ES-I3 (cell line): ENCODE data around the gene BCL10.
A peak's percentile ranks its signal among the peaks of the same experiment; 100 is the strongest.

Source experiments
- H3K36me3 ChIP-seq: 2 replicates; pipeline ENCODE4 v1.6.1; 2013; ENCODE audit warnings: mild to moderate bottlenecking, low read length, control low read depth, moderate library complexity; ENCODE audit not compliant: insufficient read depth
- H3K4me1 ChIP-seq: 2 replicates; pipeline ENCODE4 v1.6.1; 2013; ENCODE audit warnings: mild to moderate bottlenecking, control low read depth, low read length; ENCODE audit not compliant: insufficient read depth
- H3K9ac ChIP-seq: 2 replicates; pipeline ENCODE4 v1.6.1; 2013; ENCODE audit warnings: low read depth, mild to moderate bottlenecking, low read length, moderate library complexity
- H3K9me3 ChIP-seq: 2 replicates; pipeline ENCODE4 v1.6.1; 2013; ENCODE audit warnings: mild to moderate bottlenecking, low read length, moderate library complexity; ENCODE audit not compliant: control insufficient read depth, insufficient read depth

Gene BCL10

GRCh38 chr1:85313888-85314696, 37.7 kb upstream of the BCL10 start:
- Histone ChIP-seq H3K4me1 (peaks cover 3% of the 10 kb centered on the region), H3K9me3 (no peaks in the 10 kb centered on the region), H3K9ac (no peak overlapping the region), H3K36me3 (no peaks in the 10 kb centered on the region)

GRCh38 chr1:85311818-85312217, 35.4 kb upstream of the BCL10 start:
- H3K4me1 ChIP-seq = peaks cover 11% of the 10 kb centered on the region
- H3K9ac ChIP-seq = no peak overlapping the region
- H3K9me3 ChIP-seq = no peaks in the 10 kb centered on the region
- H3K36me3 ChIP-seq = no peaks in the 10 kb centered on the region

- Histone ChIP-seq H3K36me3 (no peaks in the 10 kb centered on the region), H3K9ac (peak overlapping the region; percentile 12; the same call in 1 of the 2 replicates), H3K4me1 (peaks cover 11% of the 10 kb centered on the region), H3K9me3 (no peaks in the 10 kb centered on the region)
Observed at GRCh38 chr1:85308833-85309350, 32.5 kb upstream of the BCL10 start.

- Histone ChIP-seq H3K9me3 (no peaks in the 10 kb centered on the region), H3K9ac (peak overlapping the region; percentile 12), H3K4me1 (peaks cover 11% of the 10 kb centered on the region), H3K36me3 (no peaks in the 10 kb centered on the region)
Observed at GRCh38 chr1:85307987-85308832, 31.8 kb upstream of the BCL10 start.

- Histone ChIP-seq H3K9me3 (no peaks in the 10 kb centered on the region), H3K9ac (no peak overlapping the region), H3K4me1 (peaks cover 11% of the 10 kb centered on the region), H3K36me3 (no peaks in the 10 kb centered on the region)
Observed at GRCh38 chr1:85306236-85306635, 29.8 kb upstream of the BCL10 start.

- Histone ChIP-seq H3K9me3 (no peaks in the 10 kb centered on the region; the same call in 1 of the 2 replicates), H3K4me1 (peaks cover 2% of the 10 kb centered on the region), H3K36me3 (no peaks in the 10 kb centered on the region), H3K9ac (no peak overlapping the region)
Observed at GRCh38 chr1:85303440-85304162, 27.2 kb upstream of the BCL10 start.

- H3K36me3 ChIP-seq = no peaks in the 10 kb centered on the region
- H3K4me1 ChIP-seq = peaks cover 12% of the 10 kb centered on the region
- no peak overlapping the region for H3K9ac ChIP-seq
- no peaks in the 10 kb centered on the region; the same call in 1 of the 2 replicates for H3K9me3 ChIP-seq
Observed at GRCh38 chr1:85300140-85300539, 23.7 kb upstream of the BCL10 start.

- Histone ChIP-seq H3K4me1 (peaks cover 12% of the 10 kb centered on the region), H3K9ac (no peak overlapping the region), H3K36me3 (no peaks in the 10 kb centered on the region), H3K9me3 (no peaks in the 10 kb centered on the region; the same call in 1 of the 2 replicates)
Observed at GRCh38 chr1:85297855-85298629, 21.6 kb upstream of the BCL10 start.

GRCh38 chr1:85297538-85297854, 21.1 kb upstream of the BCL10 start:
- Histone ChIP-seq H3K36me3 (no peaks in the 10 kb centered on the region), H3K9me3 (no peaks in the 10 kb centered on the region; the same call in 1 of the 2 replicates), H3K4me1 (peaks cover 12% of the 10 kb centered on the region), H3K9ac (no peak overlapping the region)

GRCh38 chr1:85296980-85297379, 20.5 kb upstream of the BCL10 start:
- Histone ChIP-seq H3K4me1 (peaks cover 12% of the 10 kb centered on the region), H3K36me3 (no peaks in the 10 kb centered on the region), H3K9me3 (no peaks in the 10 kb centered on the region; the same call in 1 of the 2 replicates), H3K9ac (no peak overlapping the region)

- Histone ChIP-seq H3K9ac (no peak overlapping the region), H3K36me3 (no peaks in the 10 kb centered on the region), H3K4me1 (peaks cover 12% of the 10 kb centered on the region), H3K9me3 (no peaks in the 10 kb centered on the region; the same call in 1 of the 2 replicates)
Observed at GRCh38 chr1:85295654-85296053, 19.2 kb upstream of the BCL10 start.

- Histone ChIP-seq H3K9me3 (no peaks in the 10 kb centered on the region), H3K9ac (no peak overlapping the region), H3K36me3 (no peaks in the 10 kb centered on the region), H3K4me1 (peaks cover 12% of the 10 kb centered on the region)
Observed at GRCh38 chr1:85295006-85295431, 18.6 kb upstream of the BCL10 start.

- Histone ChIP-seq H3K9ac (no peak overlapping the region), H3K4me1 (no peaks in the 10 kb centered on the region)
Observed at GRCh38 chr1:85290826-85291225, 14.4 kb upstream of the BCL10 start.

More at GRCh38 chr1:85290826-85291225, 14.4 kb upstream of the BCL10 start:
- no peaks in the 10 kb centered on the region for H3K9me3 ChIP-seq
- no peaks in the 10 kb centered on the region for H3K36me3 ChIP-seq
